Thoracic aorta (tissue), 2 donors: ENCODE results near the gene PCDHA8. TPM values are rescaled to one million over a fixed set of nuclear protein-coding genes. Genes with fewer than 3 reads are reported as not detected.
"Not testable (repeated sequence)": the region's sequence is repeated elsewhere in the genome, so short reads cannot be mapped to it uniquely, and the experiment has no call there.

Experiments
- ATAC-seq: fragments of 150-250 bp; one replicate; pipeline ENCODE4 v1.8.0; 2017; ENCODE audit warnings: low read depth; ENCODE audit not compliant: insufficient number of reproducible peaks, low FRiP score
- DNase-seq: peaks from one replicate; pipeline ENCODE4 v3.0.0-alpha.2; 2020; ENCODE audit warnings: low spot score
- H3K27ac ChIP-seq, 2 donors: fragments of 200-600 bp; sonication (generic); 1 replicate in 1 of 2; 2 replicates in 1 of 2; pipeline ENCODE4 v1.5.1; 2016; ENCODE audit warnings: mild to moderate bottlenecking in 2 of 2, moderate library complexity in 2 of 2
- H3K27me3 ChIP-seq: fragments of 200-600 bp; sonication (generic); replicated peaks from 2 replicates; pipeline ENCODE4 v1.6.0; 2016; ENCODE audit warnings: mild to moderate bottlenecking; ENCODE audit not compliant: insufficient read depth
- H3K36me3 ChIP-seq: fragments of 200-600 bp; sonication (generic); one replicate; pipeline ENCODE4 v1.5.1; 2016
- H3K4me1 ChIP-seq, 2 donors: fragments of 200-600 bp; sonication (generic); 1 replicate in 1 of 2; 2 replicates in 1 of 2; pipeline versions ENCODE4 v1.5.1 to v1.6.0; 2016; ENCODE audit warnings: low read depth in 2 of 2, mild to moderate bottlenecking in 1 of 2; ENCODE audit not compliant: control insufficient read depth in 1 of 2
- H3K4me3 ChIP-seq: fragments of 200-600 bp; sonication (generic); 2 replicates; pipeline ENCODE4 v1.5.1; 2016; ENCODE audit warnings: mild to moderate bottlenecking
- H3K9me3 ChIP-seq: fragments of 200-600 bp; sonication (generic); 2 replicates; pipeline ENCODE4 v1.5.1; 2016
- CTCF ChIP-seq: fragments of 200-600 bp; sonication (generic); IDR thresholded peaks from one replicate; pipeline ENCODE4 v1.5.1; 2019; ENCODE audit warnings: antibody characterized with exemption
- total RNA-seq, 2 donors: library from RNA; depleted of rRNA; stranded (reverse); fragments of >200 nt; gene quantifications; one replicate each; pipeline versions ENCODE4 v1.1.0 to v1.2.3, GENCODE V29; 2016

Gene PCDHA8
- total RNA-seq = under 1 TPM in 1 of 2 donors, not detected in 1; 0.14 TPM

GRCh38 chr5:140840978-140841962 is at the start of gene PCDHA8:
Gene PCDHA8 (plus strand): TSS chr5:140841187. CDS start chr5:140841322, 135 bp downstream.
- TF ChIP-seq CTCF = no peak
- no peak for DNase-seq

GRCh38 chr5:140794595-140795258 is 46.3 kb upstream of the PCDHA8 start, which contains the start of gene PCDHA2:
Gene PCDHA2 (plus strand): TSS chr5:140794852.
- ATAC-seq (no peak), DNase-seq (no peak)
- peaks cover 25% of the 10 kb centered on the region for H3K9me3 ChIP-seq
- H3K27ac ChIP-seq = no peak within 1 kb of the TSS
- H3K4me1 ChIP-seq = no peaks in the 10 kb centered on the region
- H3K27me3 ChIP-seq = no peaks in the 10 kb centered on the region
- TF ChIP-seq CTCF = no peak
- H3K36me3 ChIP-seq = no peaks in the 10 kb centered on the region
- H3K4me3 ChIP-seq = peak within 1 kb of the TSS; percentile 44

More at GRCh38 chr5:140840978-140841962, at the start of gene PCDHA8:
- Histone ChIP-seq H3K27me3 (no peaks in the 10 kb centered on the region), H3K27ac (no peak within 1 kb of the TSS), H3K4me3 (no peak within 1 kb of the TSS), H3K4me1 (no peaks in the 10 kb centered on the region), H3K9me3 (peaks cover 37% of the 10 kb centered on the region), H3K36me3 (no peaks in the 10 kb centered on the region)
- no peak for ATAC-seq

GRCh38 chr5:140795259-140795641 is 45.7 kb upstream of the PCDHA8 start:
- DNase-seq (no peak), ATAC-seq (no peak)
- TF ChIP-seq CTCF = no peak
- Histone ChIP-seq H3K36me3 (no peaks in the 10 kb centered on the region), H3K9me3 (peaks cover 25% of the 10 kb centered on the region), H3K4me3 (peak overlapping the region; percentile 44), H3K27me3 (no peaks in the 10 kb centered on the region), H3K4me1 (no peaks in the 10 kb centered on the region), H3K27ac (no peak overlapping the region)

- not testable (repeated sequence) for H3K4me3 ChIP-seq, H3K27me3 ChIP-seq, H3K4me1 ChIP-seq, DNase-seq, H3K27ac ChIP-seq, ATAC-seq, H3K36me3 ChIP-seq
- H3K9me3 ChIP-seq = peaks cover 25% of the 10 kb centered on the region
Observed at GRCh38 chr5:140796072-140796717, 44.8 kb upstream of the PCDHA8 start.

GRCh38 chr5:140796718-140797095 is 44.3 kb upstream of the PCDHA8 start:
- H3K4me3 ChIP-seq = no peak overlapping the region
- H3K27me3 ChIP-seq = no peaks in the 10 kb centered on the region
- DNase-seq (no peak), ATAC-seq (no peak)
- TF ChIP-seq CTCF = no peak
- peaks cover 25% of the 10 kb centered on the region for H3K9me3 ChIP-seq
- no peaks in the 10 kb centered on the region for H3K36me3 ChIP-seq
- no peaks in the 10 kb centered on the region for H3K4me1 ChIP-seq
- H3K27ac ChIP-seq = no peak overlapping the region
